Measurements from ENCODE around the gene RNF13.

GRCh38 chr3:149764302-149764701 is 48.7 kb upstream of the RNF13 start:
- no peak for TF ChIP-seq GATA2 (IDR thresholded peaks at IDR 0.05; ENCODE audit: low read depth, low read length)
- TF ChIP-seq GATA3 (IDR thresholded peaks at IDR 0.05; ENCODE audit: low read depth, low read length), result no peak

All from SH-SY5Y (cell line).